ENCODE data around the gene SPEN. TPM values are rescaled to one million over a fixed set of nuclear protein-coding genes. Genes with fewer than 3 reads are reported as not detected.

SPEN gene
- total RNA-seq, 1 experiment from 2014 or later = 44.2 TPM

GRCh38 chr1:15833069-15833679 lies 14.3 kb upstream of the SPEN start:
- intact Hi-C loops (cut with micrococcal nuclease) = loop anchor here (5.0 kb wide), 1 partner anchor 89 kb away; no protein-coding TSS in a partner anchor
- ChIA-PET POLR2A (interaction anchor here (0.6 to 4.5 kb wide), 32 partner anchors 9 to 463 kb away, joined by 3 to 283 read pairs (median 7); partner anchors contain the start of genes SPEN and ZBTB17), CTCF (interaction anchor here (0.5 to 4.0 kb wide), 11 partner anchors 13 to 67 kb away, joined by 3 to 39 read pairs (median 4); no protein-coding TSS in a partner anchor)
- no peak for TF ChIP-seq CTCF (IDR thresholded peaks at IDR 0.05; ENCODE audit: unreplicated experiment)
- no peaks in the 10 kb centered on the region for H3K36me3 Mint-ChIP-seq (ENCODE audit: insufficient read depth, unreplicated experiment)
- H3K27me3 Mint-ChIP-seq (ENCODE audit: insufficient read depth, unreplicated experiment) = no peaks in the 10 kb centered on the region
- peak overlapping the region; percentile 87 for H3K4me3 Mint-ChIP-seq (ENCODE audit: unreplicated experiment)
- DNase-seq (ENCODE audit: unreplicated experiment) = peak; percentile 92
- no TSS peak for BruUV-seq (replicated peaks)
- peaks cover 20% of the 10 kb centered on the region for H3K4me1 Mint-ChIP-seq (ENCODE audit: insufficient read depth, unreplicated experiment)
- H3K27ac Mint-ChIP-seq (ENCODE audit: low read depth, unreplicated experiment) = peak overlapping the region; percentile 93
- no peaks in the 10 kb centered on the region for H3K9me3 Mint-ChIP-seq (ENCODE audit: unreplicated experiment)

GRCh38 chr1:15833842-15834405 lies 13.6 kb upstream of the SPEN start:
- no peak for TF ChIP-seq CTCF (IDR thresholded peaks at IDR 0.05; ENCODE audit: unreplicated experiment)
- H3K27ac Mint-ChIP-seq (ENCODE audit: low read depth, unreplicated experiment) = peak overlapping the region; percentile 93
- H3K9me3 Mint-ChIP-seq (ENCODE audit: unreplicated experiment) = no peaks in the 10 kb centered on the region
- CTCF ChIA-PET = interaction anchor here (0.5 to 4.0 kb wide), 9 partner anchors 13 to 90 kb away, joined by 3 to 39 read pairs (median 4); no protein-coding TSS in a partner anchor
- TSS peak; percentile 59 for BruUV-seq (replicated peaks)
- H3K4me1 Mint-ChIP-seq (ENCODE audit: insufficient read depth, unreplicated experiment) = peaks cover 20% of the 10 kb centered on the region
- no peaks in the 10 kb centered on the region for H3K27me3 Mint-ChIP-seq (ENCODE audit: insufficient read depth, unreplicated experiment)
- POLR2A ChIA-PET = interaction anchor here (0.6 to 4.5 kb wide), 38 partner anchors 8 to 462 kb away, joined by 3 to 283 read pairs (median 6); partner anchors contain the start of genes SPEN and ZBTB17
- DNase-seq (ENCODE audit: unreplicated experiment) = no peak
- intact Hi-C loops (cut with micrococcal nuclease) = loop anchor here (2.0 to 5.0 kb wide), 2 partner anchors 33 to 88 kb away; no protein-coding TSS in a partner anchor
- H3K36me3 Mint-ChIP-seq (ENCODE audit: insufficient read depth, unreplicated experiment) = no peaks in the 10 kb centered on the region
- peak overlapping the region; percentile 87 for H3K4me3 Mint-ChIP-seq (ENCODE audit: unreplicated experiment)

GRCh38 chr1:15834406-15835204 lies 12.9 kb upstream of the SPEN start:
- peak; percentile 93 for DNase-seq (ENCODE audit: unreplicated experiment)
- TF ChIP-seq CTCF (IDR thresholded peaks at IDR 0.05; ENCODE audit: unreplicated experiment) = no peak
- no TSS peak for BruUV-seq (replicated peaks)
- ChIA-PET POLR2A (interaction anchor here (0.6 to 4.5 kb wide), 33 partner anchors 8 to 461 kb away, joined by 3 to 283 read pairs (median 6); partner anchors contain the start of genes SPEN and ZBTB17), CTCF (interaction anchor here (0.7 to 4.0 kb wide), 4 partner anchors 17 to 89 kb away, joined by 4 to 39 read pairs (median 5); no protein-coding TSS in a partner anchor)
- no peaks in the 10 kb centered on the region for H3K36me3 Mint-ChIP-seq (ENCODE audit: insufficient read depth, unreplicated experiment)
- intact Hi-C loops (cut with micrococcal nuclease) = loop anchor here (1.0 to 5.0 kb wide), 3 partner anchors 13 to 88 kb away; partner anchors contain the start of gene SPEN
- no peaks in the 10 kb centered on the region for H3K27me3 Mint-ChIP-seq (ENCODE audit: insufficient read depth, unreplicated experiment)
- peak overlapping the region; percentile 87 for H3K4me3 Mint-ChIP-seq (ENCODE audit: unreplicated experiment)
- no peaks in the 10 kb centered on the region for H3K9me3 Mint-ChIP-seq (ENCODE audit: unreplicated experiment)
- H3K4me1 Mint-ChIP-seq (ENCODE audit: insufficient read depth, unreplicated experiment) = peaks cover 19% of the 10 kb centered on the region
- H3K27ac Mint-ChIP-seq (ENCODE audit: low read depth, unreplicated experiment) = peak overlapping the region; percentile 93

Measured in MCF 10A (cell line).